Activated T-cell treated with anti-CD3 and anti-CD28 coated beads, Interleukin-2, amount 50 U/mL, for 1 hour (primary cell): Measurements from ENCODE around the gene PTDSS2.
"Not testable (repeated sequence)": the region's sequence is repeated elsewhere in the genome, so short reads cannot be mapped to it uniquely, and the experiment has no call there.

ENCODE experiments used
- DNase-seq: peaks from one replicate; pipeline ENCODE4 v3.0.0-alpha.2; 2020

PTDSS2 gene

GRCh38 chr11:433641-434040 lies 16.4 kb upstream of the PTDSS2 start:
- DNase-seq = no peak

- no peak for DNase-seq
Observed at GRCh38 chr11:434496-434895, 15.6 kb upstream of the PTDSS2 start.

GRCh38 chr11:434999-435740 lies 14.9 kb upstream of the PTDSS2 start:
- not testable (repeated sequence) for DNase-seq

GRCh38 chr11:437228-437870 lies 12.7 kb upstream of the PTDSS2 start:
- no peak for DNase-seq

GRCh38 chr11:438101-438844 lies 11.8 kb upstream of the PTDSS2 start:
- DNase-seq = no peak

GRCh38 chr11:439315-440064 lies 10.6 kb upstream of the PTDSS2 start:
- no peak for DNase-seq

- DNase-seq = no peak
Observed at GRCh38 chr11:440065-441042, 9.7 kb upstream of the PTDSS2 start.

- no peak for DNase-seq
Observed at GRCh38 chr11:441043-441417, 9.0 kb upstream of the PTDSS2 start.

- DNase-seq = peak; percentile 62
Observed at GRCh38 chr11:441418-442274, 8.4 kb upstream of the PTDSS2 start, which contains the start of gene ANO9. ANO9 (minus strand) TSS chr11:442011; CDS start chr11:441926, 85 bp downstream.

- DNase-seq = no peak
Observed at GRCh38 chr11:442611-443081, 7.4 kb upstream of the PTDSS2 start.

GRCh38 chr11:443542-444199 lies 6.4 kb upstream of the PTDSS2 start:
- no peak for DNase-seq

- no peak for DNase-seq
Observed at GRCh38 chr11:444396-445144, 5.5 kb upstream of the PTDSS2 start.

- DNase-seq = no peak
Observed at GRCh38 chr11:445765-446588, 4.1 kb upstream of the PTDSS2 start.

GRCh38 chr11:446891-447290 lies 3.2 kb upstream of the PTDSS2 start:
- no peak for DNase-seq

- peak; percentile 96 for DNase-seq
Observed at GRCh38 chr11:447923-448731, 2.0 kb upstream of the PTDSS2 start.

GRCh38 chr11:450809-451451 lies 851 bp downstream of the PTDSS2 start:
- peak; percentile 79 for DNase-seq

- DNase-seq = no peak
Observed at GRCh38 chr11:451738-452137, 1.7 kb downstream of the PTDSS2 start.
